ENCODE results near the gene CTSH.

GRCh38 chr15:78915341-78916087 lies 29.3 kb downstream of the CTSH start:
- TF ChIP-seq ATAD3A (CRISPR knock-in tag; IDR thresholded peaks at IDR 0.05) (no peak), ATF1 (CRISPR knock-in tag; IDR thresholded peaks at IDR 0.05) (no peak)
- TF ChIP-seq, protein P1, sequence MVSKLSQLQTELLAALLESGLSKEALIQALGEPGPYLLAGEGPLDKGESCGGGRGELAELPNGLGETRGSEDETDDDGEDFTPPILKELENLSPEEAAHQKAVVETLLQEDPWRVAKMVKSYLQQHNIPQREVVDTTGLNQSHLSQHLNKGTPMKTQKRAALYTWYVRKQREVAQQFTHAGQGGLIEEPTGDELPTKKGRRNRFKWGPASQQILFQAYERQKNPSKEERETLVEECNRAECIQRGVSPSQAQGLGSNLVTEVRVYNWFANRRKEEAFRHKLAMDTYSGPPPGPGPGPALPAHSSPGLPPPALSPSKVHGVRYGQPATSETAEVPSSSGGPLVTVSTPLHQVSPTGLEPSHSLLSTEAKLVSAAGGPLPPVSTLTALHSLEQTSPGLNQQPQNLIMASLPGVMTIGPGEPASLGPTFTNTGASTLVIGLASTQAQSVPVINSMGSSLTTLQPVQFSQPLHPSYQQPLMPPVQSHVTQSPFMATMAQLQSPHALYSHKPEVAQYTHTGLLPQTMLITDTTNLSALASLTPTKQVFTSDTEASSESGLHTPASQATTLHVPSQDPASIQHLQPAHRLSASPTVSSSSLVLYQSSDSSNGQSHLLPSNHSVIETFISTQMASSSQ (IDR thresholded peaks at IDR 0.05; ENCODE audit: low read depth): no peak
- TF ChIP-seq, protein P1 (CRISPR knock-in tag; IDR thresholded peaks at IDR 0.05; ENCODE audit: borderline replicate concordance): no peak
